Suprapubic skin (tissue), 4 donors: ENCODE measurements around the gene EFTUD2.

Source experiments
- CTCF ChIP-seq, 2 donors: fragments of 200-600 bp in 1 of 2; fragments of 450-650 bp in 1 of 2; sonication (generic) in 1 of 2; IDR thresholded peaks; one replicate each; pipeline ENCODE4 v1.5.1; 2016 to 2019; ENCODE audit warnings: antibody characterized with exemption in 2 of 2, mild to moderate bottlenecking in 1 of 2, moderate library complexity in 1 of 2
- POLR2A ChIP-seq, 2 donors: fragments of 450-650 bp; IDR thresholded peaks; one replicate each; pipeline ENCODE4 v1.6.1; 2017; ENCODE audit warnings: antibody characterized with exemption in 2 of 2, mild to moderate bottlenecking in 2 of 2, moderate library complexity in 2 of 2
- POLR2AphosphoS5 ChIP-seq, 3 donors: sonication (generic); formaldehyde crosslinking; IDR thresholded peaks; one replicate each; pipeline ENCODE4 v1.6.1; 2017; ENCODE audit warnings: antibody characterized with exemption in 3 of 3

- peak in 2 of 3 donors; percentile 20 to 45 for TF ChIP-seq POLR2AphosphoS5 (IDR thresholded peaks at IDR 0.05)
- no peak for TF ChIP-seq CTCF (IDR thresholded peaks at IDR 0.05)
- no peak for TF ChIP-seq POLR2A (IDR thresholded peaks at IDR 0.05)
Observed at GRCh38 chr17:44947461-44948314, 48.4 kb upstream of the EFTUD2 start, which contains the start of gene KIF18B.
